ENCODE data around the gene APOLD1. TPM values are rescaled to one million over a fixed set of nuclear protein-coding genes. Genes with fewer than 3 reads are reported as not detected.

APOLD1 gene
- total and polyA plus RNA-seq, 2 of the 4 experiments (the other 2 are of a cell fraction) = 2.3 to 4.5 TPM

- WGBS, 2 experiments (ENCODE audit: extremely low coverage in 2 of 2, insufficient read length in 1 of 2) = no CpG with 5 or more reads among the region's 7 CpGs
- DNase-seq (no peak), ATAC-seq (ENCODE audit: low read depth) (no peak)
- H2BK5ac ChIP-seq (ENCODE audit: low read depth, low read length, poor library complexity, severe bottlenecking) = peak overlapping the region; percentile 72
- no peak overlapping the region for H3K9ac ChIP-seq (ENCODE audit: low read depth, low read length)
- no peak overlapping the region for H4K91ac ChIP-seq (ENCODE audit: insufficient read depth, low read depth, low read length)
- BruUV-seq (replicated peaks) = no TSS peak
- peak overlapping the region; percentile 36; the same call in 1 of the 2 replicates for H3K4ac ChIP-seq (ENCODE audit: low read depth, low read length)
- peaks cover 3 to 17% of the 10 kb centered on the region in 2 experiments; a peak in 3 of 4 replicates for H3K79me1 ChIP-seq (ENCODE audit: low read depth in 1 of 2, low read length in 2 of 2)
- H3K14ac ChIP-seq (replicated peaks; ENCODE audit: low read depth, low read length) = 0 out of 2 replicates have a peak overlapping the region, but pooled peaks have one; percentile 69
- H4K8ac ChIP-seq (ENCODE audit: low read depth in 2 of 2, low read length in 2 of 2) = peak overlapping the region in 1 of 2 experiments; percentile 2; a peak in 1 of 4 replicates
- H3K4me3 ChIP-seq (ENCODE audit: insufficient read depth, low read depth, low read length) = no peak overlapping the region
- H3K56ac ChIP-seq (ENCODE audit: extremely low read depth, insufficient read depth, low read length) = no peak overlapping the region
- no peak overlapping the region for H2AK9ac ChIP-seq (replicated peaks; ENCODE audit: low read depth, low read length, poor library complexity)
- ChIA-PET CTCF (interaction anchor here (0.8 kb wide), 1 partner anchor 23 kb away, joined by 5 read pairs; no protein-coding TSS in a partner anchor), POLR2A (ENCODE audit: unreplicated experiment) (no interaction called here)
- no peak overlapping the region for H4K5ac ChIP-seq (ENCODE audit: low read depth, low read length)
- no peak overlapping the region for H2AFZ ChIP-seq (replicated peaks; ENCODE audit: low read length, poor library complexity)
- intact Hi-C loops (cut with micrococcal nuclease) = no loop called here
- peak overlapping the region; percentile 24; the same call in 1 of the 2 replicates for H2BK20ac ChIP-seq (ENCODE audit: low read depth, low read length)
- peak overlapping the region; percentile 47; the same call in 1 of the 2 replicates for H2BK120ac ChIP-seq (ENCODE audit: low read depth, low read length)
- H3K23ac ChIP-seq (ENCODE audit: low read depth, low read length) = peak overlapping the region; percentile 17; the same call in 1 of the 2 replicates
- H3K9me1 ChIP-seq (ENCODE audit: insufficient read depth, low read length) = no peaks in the 10 kb centered on the region
- H3K18ac ChIP-seq (ENCODE audit: low read depth, low read length) = peak overlapping the region; percentile 45; the same call in 1 of the 2 replicates
- H3K4me2 ChIP-seq (ENCODE audit: low read depth, low read length) = no peak overlapping the region
- no peak overlapping the region for H3K27ac ChIP-seq (ENCODE audit: insufficient read depth, low read length)
- H4K20me1 ChIP-seq (ENCODE audit: insufficient read depth, low read length) = no peaks in the 10 kb centered on the region
- no peaks in the 10 kb centered on the region for H3K9me3 ChIP-seq (ENCODE audit: control insufficient read depth, insufficient read depth, low read length)
- no peaks in the 10 kb centered on the region for H3K27me3 ChIP-seq (ENCODE audit: control insufficient read depth, insufficient read depth, low read length)
- in situ Hi-C loops (cut with MboI; ENCODE audit: low sequenced_read_pairs) = no loop called here
- H2BK15ac ChIP-seq (ENCODE audit: low read depth, low read length) = no peak overlapping the region
- TF ChIP-seq CEBPB (IDR thresholded peaks at IDR 0.05; ENCODE audit: low read depth, low read length) (peak; percentile 28; the same call in 1 of the 2 replicates), MAZ (IDR thresholded peaks at IDR 0.05; ENCODE audit: borderline replicate concordance, low read depth, low read length) (no peak)
- H3K4me1 ChIP-seq (ENCODE audit: control insufficient read depth, insufficient read depth, low read length) = no peaks in the 10 kb centered on the region
- dilution Hi-C loops (cut with HindIII; ENCODE audit: low sequenced_read_pairs, unreplicated experiment) = no loop called here
- no peaks in the 10 kb centered on the region for H3K36me3 ChIP-seq (ENCODE audit: control insufficient read depth, insufficient read depth, low read length)
- H2AK5ac ChIP-seq (ENCODE audit: low read depth, low read length) = peak overlapping the region; percentile 42; the same call in 1 of the 2 replicates
Observed at GRCh38 chr12:12759234-12759915, 26.1 kb upstream of the APOLD1 start.

All from IMR-90 (cell line).